HepG2 (cell line): ENCODE measurements around the gene TMEM31. TPM values are rescaled to one million over a fixed set of nuclear protein-coding genes. Genes with fewer than 3 reads are reported as not detected.

Source experiments
- ARNT ChIP-seq: fragments of 450-650 bp; IDR thresholded peaks from 2 replicates; pipeline ENCODE4 v1.6.1; 2017
- BRF2 ChIP-seq: sonication (generic); formaldehyde crosslinking; IDR thresholded peaks from 2 replicates; pipeline ENCODE4 v1.8.1; 2022; ENCODE audit warnings: mild to moderate bottlenecking, missing genetic modification reagents
- CREM ChIP-seq, 2 experiments: sonication (generic) in 1 of 2; formaldehyde crosslinking in 1 of 2; IDR thresholded peaks; 2 replicates each; pipeline versions ENCODE4 v1.4.0 to v1.6.1; 2016 to 2020; ENCODE audit warnings: antibody characterized with exemption in 1 of 2, mild to moderate bottlenecking in 1 of 2, missing genetic modification reagents in 1 of 2
- E2F1 ChIP-seq: sonication (generic); formaldehyde crosslinking; IDR thresholded peaks from 2 replicates; pipeline ENCODE4 v1.5.0; 2020; ENCODE audit warnings: missing genetic modification reagents
- KDM5A ChIP-seq: fragments of 200-600 bp; sonication (generic); IDR thresholded peaks from 2 replicates; pipeline ENCODE4 v1.7.0; 2018; ENCODE audit warnings: antibody characterized with exemption, mild to moderate bottlenecking, low read length, borderline replicate concordance
- KLF15 ChIP-seq: sonication (generic); formaldehyde crosslinking; IDR thresholded peaks from 2 replicates; pipeline ENCODE4 v1.8.1; 2023; ENCODE audit warnings: borderline replicate concordance, mild to moderate bottlenecking, inconsistent platforms, missing genetic modification reagents, mixed read lengths
- MED1 ChIP-seq: sonication (generic); formaldehyde crosslinking; IDR thresholded peaks from 2 replicates; pipeline ENCODE4 v1.4.0; 2020; ENCODE audit warnings: missing genetic modification reagents
- RBFOX2 ChIP-seq: fragments of 200-400 bp; formaldehyde crosslinking; IDR thresholded peaks from 2 replicates; pipeline ENCODE4 v1.6.1; 2017; ENCODE audit warnings: low read depth, mild to moderate bottlenecking, low read length
- RFX3 ChIP-seq: IDR thresholded peaks from 2 replicates; pipeline ENCODE4 v1.6.1; 2016; ENCODE audit warnings: missing biosample characterization, missing genetic modification reagents
- RFXAP ChIP-seq: sonication (generic); formaldehyde crosslinking; IDR thresholded peaks from 2 replicates; pipeline ENCODE4 v1.4.0; 2020; ENCODE audit warnings: missing genetic modification reagents, borderline replicate concordance
- RXRA ChIP-seq: sonication (generic); formaldehyde crosslinking; IDR thresholded peaks from 2 replicates; pipeline ENCODE4 v1.5.1; 2020; ENCODE audit warnings: missing genetic modification reagents
- SMAD9 ChIP-seq: sonication (generic); formaldehyde crosslinking; IDR thresholded peaks from 2 replicates; pipeline ENCODE4 v1.5.1; 2020; ENCODE audit warnings: mild to moderate bottlenecking, missing genetic modification reagents
- TMF1 ChIP-seq: sonication (generic); formaldehyde crosslinking; IDR thresholded peaks from 2 replicates; pipeline ENCODE4 v1.8.1; 2022; ENCODE audit warnings: low read depth, missing genetic modification reagents
- ZC3H4 ChIP-seq: sonication (generic); formaldehyde crosslinking; IDR thresholded peaks from 2 replicates; pipeline ENCODE4 v1.4.0; 2020; ENCODE audit warnings: missing genetic modification reagents, borderline replicate concordance
- ZFX ChIP-seq: sonication (generic); formaldehyde crosslinking; IDR thresholded peaks from 2 replicates; pipeline ENCODE4 v1.4.0; 2020; ENCODE audit warnings: mild to moderate bottlenecking, low read depth, missing genetic modification reagents, moderate library complexity
- ZFYVE20 ChIP-seq: sonication (generic); formaldehyde crosslinking; IDR thresholded peaks from 2 replicates; pipeline ENCODE4 v1.8.0; 2023; ENCODE audit warnings: low read depth, mild to moderate bottlenecking, moderate library complexity, missing genetic modification reagents, borderline replicate concordance
- ZNF121 ChIP-seq: sonication (generic); formaldehyde crosslinking; IDR thresholded peaks from 2 replicates; pipeline ENCODE4 v1.5.0; 2020; ENCODE audit warnings: mild to moderate bottlenecking, missing genetic modification reagents
- ZNF143 ChIP-seq: sonication (generic); formaldehyde crosslinking; IDR thresholded peaks from 2 replicates; pipeline ENCODE4 v1.4.0; 2020; ENCODE audit warnings: missing genetic modification reagents
- ZNF160 ChIP-seq: sonication (generic); formaldehyde crosslinking; IDR thresholded peaks from 2 replicates; pipeline ENCODE4 v1.8.0; 2022; ENCODE audit warnings: mild to moderate bottlenecking, inconsistent platforms, missing genetic modification reagents
- ZNF543 ChIP-seq: sonication (generic); formaldehyde crosslinking; IDR thresholded peaks from 2 replicates; pipeline ENCODE4 v1.4.0; 2020; ENCODE audit warnings: mild to moderate bottlenecking, missing genetic modification reagents
- ZNF556 ChIP-seq: sonication (generic); formaldehyde crosslinking; IDR thresholded peaks from 2 replicates; pipeline ENCODE4 v1.4.0; 2020; ENCODE audit warnings: mild to moderate bottlenecking, missing genetic modification reagents, borderline replicate concordance
- ZNF619 ChIP-seq: sonication (generic); formaldehyde crosslinking; IDR thresholded peaks from 2 replicates; pipeline ENCODE4 v1.4.0; 2020; ENCODE audit warnings: mild to moderate bottlenecking, missing genetic modification reagents
- polyA plus RNA-seq, 8 experiments: library from polyadenylated mRNA; depleted of rRNA in 3 of 8; stranded (reverse) in 7 of 8; unstranded in 1 of 8; fragments of >200 nt; fragmentation: Illumina TruSeq in 4 of 8; extraction: Trizol in 4 of 8; gene quantifications; 2 replicates each; pipeline versions ENCODE4 v1.2.1 to v1.2.3, GENCODE V29; 2011 to 2016; ENCODE audit warnings: low read depth in 4 of 8, missing spikeins in 1 of 8, mixed read lengths in 1 of 8; ENCODE audit not compliant: insufficient read depth in 1 of 8
- total RNA-seq, 5 experiments: library from RNA; depleted of rRNA; stranded (reverse); fragments of >200 nt; fragmentation: Illumina TruSeq; extraction: Trizol; gene quantifications; 2 replicates each; pipeline ENCODE4 v1.2.3, GENCODE V29; 2016; ENCODE audit warnings: low read depth in 1 of 5
- TF ChIP-seq, protein P1 (sequence below): sonication (generic); formaldehyde crosslinking; IDR thresholded peaks from 2 replicates; pipeline ENCODE4 v1.8.0; 2022; ENCODE audit warnings: missing genetic modification reagents, mild to moderate bottlenecking, moderate library complexity, borderline replicate concordance

The TMEM31 gene
- total and polyA plus RNA-seq, 2 of the 13 experiments (the other 11 are each of a cell fraction or from before 2014, with no cell fraction given), result 0.16 TPM; not detected in 1

GRCh38 chrX:103687073-103687695, 23.5 kb upstream of the TMEM31 start (continued):
- TF ChIP-seq ZNF143 (CRISPR knock-in tag) (peak; percentile 78), ZNF121 (CRISPR knock-in tag) (no peak), KDM5A (no peak), RXRA (CRISPR knock-in tag) (peak; percentile 21; the same call in 1 of the 2 replicates), ZFYVE20 (CRISPR knock-in tag) (no peak), TMF1 (CRISPR knock-in tag) (no peak), ZFX (CRISPR knock-in tag) (no peak), ZNF556 (CRISPR knock-in tag) (no peak), MED1 (peak; percentile 49), RFX3 (CRISPR knock-in tag) (no peak), ZC3H4 (CRISPR knock-in tag) (no peak; the same call in 1 of the 2 replicates), CREM (IDR thresholded peaks at IDR 0.05) (no peak; the same call in 1 of the 2 replicates), CREM (CRISPR knock-in tag; IDR thresholded peaks at IDR 0.05) (no peak), RFXAP (peak; percentile 17; the same call in 1 of the 2 replicates), E2F1 (CRISPR knock-in tag) (peak; percentile 38; the same call in 1 of the 2 replicates), KLF15 (CRISPR knock-in tag) (no peak), ZNF160 (CRISPR knock-in tag) (no peak), SMAD9 (CRISPR knock-in tag) (no peak), ZNF543 (no peak), BRF2 (CRISPR knock-in tag) (no peak), RBFOX2 (peak; percentile 95), ZNF619 (CRISPR knock-in tag) (no peak), ARNT (no peak)
- TF ChIP-seq, protein P1, sequence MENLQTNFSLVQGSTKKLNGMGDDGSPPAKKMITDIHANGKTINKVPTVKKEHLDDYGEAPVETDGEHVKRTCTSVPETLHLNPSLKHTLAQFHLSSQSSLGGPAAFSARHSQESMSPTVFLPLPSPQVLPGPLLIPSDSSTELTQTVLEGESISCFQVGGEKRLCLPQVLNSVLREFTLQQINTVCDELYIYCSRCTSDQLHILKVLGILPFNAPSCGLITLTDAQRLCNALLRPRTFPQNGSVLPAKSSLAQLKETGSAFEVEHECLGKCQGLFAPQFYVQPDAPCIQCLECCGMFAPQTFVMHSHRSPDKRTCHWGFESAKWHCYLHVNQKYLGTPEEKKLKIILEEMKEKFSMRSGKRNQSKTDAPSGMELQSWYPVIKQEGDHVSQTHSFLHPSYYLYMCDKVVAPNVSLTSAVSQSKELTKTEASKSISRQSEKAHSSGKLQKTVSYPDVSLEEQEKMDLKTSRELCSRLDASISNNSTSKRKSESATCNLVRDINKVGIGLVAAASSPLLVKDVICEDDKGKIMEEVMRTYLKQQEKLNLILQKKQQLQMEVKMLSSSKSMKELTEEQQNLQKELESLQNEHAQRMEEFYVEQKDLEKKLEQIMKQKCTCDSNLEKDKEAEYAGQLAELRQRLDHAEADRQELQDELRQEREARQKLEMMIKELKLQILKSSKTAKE (CRISPR knock-in tag), result no peak
